ENCODE measurements around the gene AK4. TPM values are rescaled to one million over a fixed set of nuclear protein-coding genes. Genes with fewer than 3 reads are reported as not detected.

The AK4 gene
- total and polyA plus RNA-seq, 2 experiments from 2014 or later: 61.5 to 76.1 TPM

DNA sequence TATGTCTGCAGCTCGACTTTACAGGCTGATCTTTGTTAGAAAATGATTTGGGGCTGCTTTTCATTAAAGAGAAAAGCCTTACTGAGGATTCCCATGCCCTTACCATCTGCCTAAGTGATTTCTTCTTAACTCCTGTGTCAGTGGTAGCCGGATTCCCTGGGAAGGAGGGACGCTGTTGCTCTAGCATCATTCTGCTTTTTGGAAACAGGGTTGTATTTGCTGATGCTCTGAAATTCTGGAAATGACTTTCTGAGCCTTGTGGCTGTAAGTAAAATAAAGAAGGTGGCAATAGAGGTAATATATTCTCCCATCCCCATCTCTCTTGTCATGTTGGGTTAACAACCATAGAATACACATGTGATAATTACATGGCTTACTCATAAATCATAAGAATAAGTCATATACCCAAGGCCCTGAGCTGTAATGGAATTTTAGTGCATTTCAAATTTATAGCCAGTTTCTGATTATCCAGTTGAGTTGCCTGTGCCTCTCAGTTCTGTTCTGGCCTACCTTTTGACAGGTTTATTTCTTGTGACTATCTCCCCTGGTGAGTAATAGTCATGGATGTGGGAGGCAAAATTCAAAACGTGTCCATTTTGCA is 74.4 kb downstream of the AK4 start:
- TF ChIP-seq EZH2phosphoT487 (IDR thresholded peaks at IDR 0.05; ENCODE audit: low read depth, severe bottlenecking, unreplicated experiment): no peak
- TF ChIP-seq, protein P1, sequence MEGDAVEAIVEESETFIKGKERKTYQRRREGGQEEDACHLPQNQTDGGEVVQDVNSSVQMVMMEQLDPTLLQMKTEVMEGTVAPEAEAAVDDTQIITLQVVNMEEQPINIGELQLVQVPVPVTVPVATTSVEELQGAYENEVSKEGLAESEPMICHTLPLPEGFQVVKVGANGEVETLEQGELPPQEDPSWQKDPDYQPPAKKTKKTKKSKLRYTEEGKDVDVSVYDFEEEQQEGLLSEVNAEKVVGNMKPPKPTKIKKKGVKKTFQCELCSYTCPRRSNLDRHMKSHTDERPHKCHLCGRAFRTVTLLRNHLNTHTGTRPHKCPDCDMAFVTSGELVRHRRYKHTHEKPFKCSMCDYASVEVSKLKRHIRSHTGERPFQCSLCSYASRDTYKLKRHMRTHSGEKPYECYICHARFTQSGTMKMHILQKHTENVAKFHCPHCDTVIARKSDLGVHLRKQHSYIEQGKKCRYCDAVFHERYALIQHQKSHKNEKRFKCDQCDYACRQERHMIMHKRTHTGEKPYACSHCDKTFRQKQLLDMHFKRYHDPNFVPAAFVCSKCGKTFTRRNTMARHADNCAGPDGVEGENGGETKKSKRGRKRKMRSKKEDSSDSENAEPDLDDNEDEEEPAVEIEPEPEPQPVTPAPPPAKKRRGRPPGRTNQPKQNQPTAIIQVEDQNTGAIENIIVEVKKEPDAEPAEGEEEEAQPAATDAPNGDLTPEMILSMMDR (IDR thresholded peaks at IDR 0.05; ENCODE audit: poor library complexity): no peak
- no peak for TF ChIP-seq EZH2 (IDR thresholded peaks at IDR 0.05; ENCODE audit: borderline replicate concordance)
- H3K9me2 ChIP-seq (replicated peaks; ENCODE audit: insufficient read depth): no peaks in the 10 kb centered on the region
- no peak overlapping the region for H3K27ac ChIP-seq
- no peaks in the 10 kb centered on the region for H3K27me3 ChIP-seq
- no peaks in the 10 kb centered on the region for H4K20me1 ChIP-seq (ENCODE audit: insufficient read depth, poor library complexity, severe bottlenecking)
- DNase-seq (ENCODE audit: low spot score): no peak
- H2AFZ ChIP-seq: no peak overlapping the region
- no peaks in the 10 kb centered on the region for H3K36me3 ChIP-seq (replicated peaks; ENCODE audit: insufficient read depth, low read depth)
- H3K79me2 ChIP-seq: no peaks in the 10 kb centered on the region
- WGBS (ENCODE audit: low lambda C conversion rate, missing lambda C conversion rate): 71% methylated on average over 4 of the region's 4 CpGs
- no peaks in the 10 kb centered on the region for H3K9me3 ChIP-seq (ENCODE audit: low read depth)
- no peak overlapping the region for H3K4me2 ChIP-seq
- H3K4me3 ChIP-seq: no peak overlapping the region
- no peaks in the 10 kb centered on the region for H3K4me1 ChIP-seq (ENCODE audit: insufficient read depth)

DNA sequence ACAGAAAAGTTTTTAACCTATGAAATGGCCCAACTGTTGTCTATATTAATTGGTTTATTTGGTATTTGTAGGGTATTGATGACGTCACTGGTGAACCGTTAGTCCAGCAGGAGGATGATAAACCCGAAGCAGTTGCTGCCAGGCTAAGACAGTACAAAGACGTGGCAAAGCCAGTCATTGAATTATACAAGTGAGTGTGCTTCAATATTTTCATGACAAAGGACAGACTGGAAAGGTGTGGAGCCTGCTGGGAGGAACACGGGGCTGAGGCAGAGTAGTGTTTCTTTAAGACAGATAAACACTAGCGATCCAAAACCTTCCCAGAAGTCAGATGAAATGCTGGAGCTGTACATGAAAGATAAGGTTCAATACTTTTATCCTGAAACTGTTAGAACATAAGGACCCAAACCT is 76.7 kb downstream of the AK4 start:
- H3K4me1 ChIP-seq (ENCODE audit: insufficient read depth): no peaks in the 10 kb centered on the region
- TF ChIP-seq EZH2 (IDR thresholded peaks at IDR 0.05; ENCODE audit: borderline replicate concordance) (no peak), EZH2phosphoT487 (IDR thresholded peaks at IDR 0.05; ENCODE audit: low read depth, severe bottlenecking, unreplicated experiment) (no peak)
- TF ChIP-seq, protein P1 (IDR thresholded peaks at IDR 0.05; ENCODE audit: poor library complexity): no peak
- H3K4me3 ChIP-seq: no peak overlapping the region
- no peaks in the 10 kb centered on the region for H3K36me3 ChIP-seq (replicated peaks; ENCODE audit: insufficient read depth, low read depth)
- 75% methylated on average over 6 of the region's 6 CpGs for WGBS (ENCODE audit: low lambda C conversion rate, missing lambda C conversion rate)
- H2AFZ ChIP-seq: no peak overlapping the region
- no peaks in the 10 kb centered on the region for H4K20me1 ChIP-seq (ENCODE audit: insufficient read depth, poor library complexity, severe bottlenecking)
- no peak overlapping the region for H3K4me2 ChIP-seq
- no peak overlapping the region for H3K27ac ChIP-seq
- H3K9me2 ChIP-seq (replicated peaks; ENCODE audit: insufficient read depth): no peaks in the 10 kb centered on the region
- H3K9me3 ChIP-seq (ENCODE audit: low read depth): no peaks in the 10 kb centered on the region
- no peaks in the 10 kb centered on the region for H3K79me2 ChIP-seq
- H3K27me3 ChIP-seq: no peaks in the 10 kb centered on the region
- no peak for DNase-seq (ENCODE audit: low spot score)

DNA sequence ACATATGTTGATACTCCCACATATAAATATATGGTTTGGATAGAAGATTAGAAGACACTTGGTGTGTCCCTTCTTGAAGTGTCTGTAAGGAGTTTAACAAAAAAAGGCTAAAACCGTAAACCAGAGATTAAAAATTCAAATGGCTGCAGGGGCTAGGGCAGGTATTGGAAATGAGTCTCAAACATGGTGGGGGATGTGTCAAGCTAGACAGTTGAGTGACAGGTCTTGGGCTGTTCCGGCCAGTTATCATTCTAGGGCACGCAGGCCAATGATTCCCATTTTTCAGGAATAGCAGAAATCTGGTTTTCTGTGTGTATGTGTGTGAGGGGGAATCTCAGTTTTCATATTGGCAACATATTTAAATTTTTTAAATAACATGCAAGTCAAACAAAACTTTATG is 77.2 kb downstream of the AK4 start:
- no peak overlapping the region for H3K27ac ChIP-seq
- TF ChIP-seq, protein P1 (IDR thresholded peaks at IDR 0.05; ENCODE audit: poor library complexity): no peak
- no peak for TF ChIP-seq EZH2 (IDR thresholded peaks at IDR 0.05; ENCODE audit: borderline replicate concordance)
- no peak for TF ChIP-seq EZH2phosphoT487 (IDR thresholded peaks at IDR 0.05; ENCODE audit: low read depth, severe bottlenecking, unreplicated experiment)
- no peaks in the 10 kb centered on the region for H3K9me2 ChIP-seq (replicated peaks; ENCODE audit: insufficient read depth)
- H3K9me3 ChIP-seq (ENCODE audit: low read depth): no peaks in the 10 kb centered on the region
- no peaks in the 10 kb centered on the region for H3K79me2 ChIP-seq
- no peaks in the 10 kb centered on the region for H3K36me3 ChIP-seq (replicated peaks; ENCODE audit: insufficient read depth, low read depth)
- H4K20me1 ChIP-seq (ENCODE audit: insufficient read depth, poor library complexity, severe bottlenecking): no peaks in the 10 kb centered on the region
- H2AFZ ChIP-seq: no peak overlapping the region
- H3K27me3 ChIP-seq: no peaks in the 10 kb centered on the region
- H3K4me2 ChIP-seq: no peak overlapping the region
- no peaks in the 10 kb centered on the region for H3K4me1 ChIP-seq (ENCODE audit: insufficient read depth)
- no peak overlapping the region for H3K4me3 ChIP-seq
- WGBS (ENCODE audit: low lambda C conversion rate, missing lambda C conversion rate): 94% methylated on average over 3 of the region's 3 CpGs
- DNase-seq (ENCODE audit: low spot score): no peak
